Natural killer cell treated with Interleukin-12 subunit alpha and Interleukin-12 subunit beta and Interleukin-15 and Interleukin-18, amount 100 ng/mL, for 72 hours (primary cell): Measurements from ENCODE around the gene PRAMEF9. TPM values are rescaled to one million over a fixed set of nuclear protein-coding genes. Genes with fewer than 3 reads are reported as not detected.
A peak's percentile ranks its signal among the peaks of the same experiment; 100 is the strongest.
"Not testable (repeated sequence)": the region's sequence is repeated elsewhere in the genome, so short reads cannot be mapped to it uniquely, and the experiment has no call there.

Experiments
- ATAC-seq, 2 donors: fragments of 150-1000 bp; cut with Tn5 transposase in 1 of 2; sonication (Bioruptor Pico), chemical (Tn5 transposase) in 1 of 2; 2 replicates each; pipeline ENCODE4 v1.10.0; 2021
- DNase-seq: peaks from one replicate; pipeline ENCODE4 v3.0.0; 2022; ENCODE audit warnings: low spot score
- H3K27ac Mint-ChIP-seq, 2 donors: 1 replicate in 1 of 2; 2 replicates in 1 of 2; pipeline ENCODE4 v1.8.0; 2022; ENCODE audit warnings: mixed read lengths in 2 of 2, mild to moderate bottlenecking in 1 of 2, moderate library complexity in 1 of 2
- H3K27me3 Mint-ChIP-seq, 2 donors: 1 replicate in 1 of 2; 2 replicates in 1 of 2; pipeline ENCODE4 v1.8.0; 2022; ENCODE audit warnings: mixed read lengths in 2 of 2
- H3K36me3 Mint-ChIP-seq: one replicate; pipeline ENCODE4 v1.8.0; 2022; ENCODE audit warnings: mixed read lengths
- H3K4me1 Mint-ChIP-seq, 2 donors: 1 replicate in 1 of 2; 2 replicates in 1 of 2; pipeline ENCODE4 v1.8.0; 2022; ENCODE audit warnings: low read depth in 2 of 2, mixed read lengths in 2 of 2, mild to moderate bottlenecking in 1 of 2
- H3K4me3 Mint-ChIP-seq: one replicate; pipeline ENCODE4 v1.8.0; 2022; ENCODE audit warnings: mixed read lengths
- H3K9me3 Mint-ChIP-seq: 2 replicates; pipeline ENCODE4 v1.8.0; 2022; ENCODE audit warnings: mixed read lengths
- total RNA-seq, 2 donors: library from RNA; stranded (reverse); gene quantifications; one replicate each; pipeline ENCODE4 v1.2.3, GENCODE V29; 2022

PRAMEF9 gene
- total RNA-seq, result not detected

DNA sequence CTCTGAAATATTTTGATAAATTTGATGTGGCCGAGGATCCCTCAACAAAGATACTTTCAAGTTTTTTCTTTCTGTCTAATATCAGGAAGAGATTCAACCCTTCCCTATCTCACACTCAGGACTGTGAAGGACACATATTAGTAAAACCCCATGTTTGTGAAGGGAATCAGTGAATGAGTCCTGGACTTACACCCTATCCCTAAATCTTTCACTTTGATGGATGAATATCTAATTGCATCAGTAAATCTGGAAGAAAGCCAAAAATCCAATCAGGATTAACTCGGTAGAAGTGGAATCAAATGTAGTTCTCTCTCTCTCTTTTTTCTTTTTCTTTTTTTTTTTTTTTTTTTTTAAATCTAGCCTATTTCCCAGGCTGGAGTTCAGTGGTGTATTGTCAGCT is at the start of gene PRAMEF9:
PRAMEF9 (plus strand) TSS at position 301 of the 400 bp plus-strand sequence. CDS start 3,433 bp downstream, outside the sequence.
- not testable (repeated sequence) for H3K27ac Mint-ChIP-seq, H3K36me3 Mint-ChIP-seq, H3K9me3 Mint-ChIP-seq, H3K4me3 Mint-ChIP-seq, H3K27me3 Mint-ChIP-seq, DNase-seq, ATAC-seq, H3K4me1 Mint-ChIP-seq

DNA sequence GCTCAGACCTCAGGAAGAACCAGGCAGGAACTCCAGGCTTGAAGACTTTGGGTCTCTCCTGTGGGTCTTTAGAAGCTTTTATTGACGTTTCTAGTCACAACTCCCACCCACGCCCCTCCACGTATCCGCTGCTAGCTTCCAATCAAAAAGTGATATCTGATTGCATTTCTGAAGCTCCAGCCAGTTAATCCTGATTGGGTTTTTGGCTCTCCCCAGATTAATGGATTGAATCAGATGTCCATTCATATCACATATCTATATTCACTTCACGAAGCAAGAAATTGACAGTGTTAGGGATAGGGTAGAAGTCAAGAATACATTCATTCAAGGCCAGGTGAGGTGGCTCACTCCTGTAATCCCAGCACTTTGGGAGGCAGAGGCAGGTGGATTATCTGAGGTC is 15.7 kb upstream of the PRAMEF9 start, which contains the start of gene PRAMEF26:
PRAMEF26 (minus strand) TSS at position 101 of the 400 bp plus-strand sequence. CDS start 2,914 bp downstream, outside the sequence.
- H3K36me3 Mint-ChIP-seq, H3K4me1 Mint-ChIP-seq, H3K27ac Mint-ChIP-seq, H3K9me3 Mint-ChIP-seq, ATAC-seq, DNase-seq, H3K4me3 Mint-ChIP-seq, H3K27me3 Mint-ChIP-seq: not testable (repeated sequence)

DNA sequence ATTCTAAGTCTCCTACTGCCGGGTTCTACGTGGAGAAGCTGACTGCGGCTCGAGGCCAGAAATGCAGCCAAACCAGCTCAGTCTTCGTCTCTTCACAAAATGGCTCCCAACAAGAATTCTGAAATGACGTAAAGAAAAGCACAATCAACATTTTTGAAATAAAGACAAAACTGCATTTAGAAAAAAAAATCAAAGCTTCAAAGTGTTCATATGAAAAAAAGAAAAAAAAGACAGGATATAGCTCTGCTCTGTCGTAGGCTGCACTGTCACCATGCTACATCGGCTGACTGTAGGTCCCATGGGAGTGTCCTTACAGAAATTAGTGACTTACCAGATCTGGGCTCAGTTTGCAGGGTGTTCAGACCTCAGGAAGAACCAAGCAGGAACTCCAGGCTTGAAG is 6.1 kb upstream of the PRAMEF9 start, which contains the start of gene HNRNPCL4:
HNRNPCL4 (minus strand) TSS at position 101 of the 400 bp plus-strand sequence. CDS start 164 bp downstream, outside the sequence.
- not testable (repeated sequence) for H3K9me3 Mint-ChIP-seq, H3K36me3 Mint-ChIP-seq, H3K4me1 Mint-ChIP-seq, ATAC-seq, H3K4me3 Mint-ChIP-seq, DNase-seq, H3K27ac Mint-ChIP-seq, H3K27me3 Mint-ChIP-seq

DNA sequence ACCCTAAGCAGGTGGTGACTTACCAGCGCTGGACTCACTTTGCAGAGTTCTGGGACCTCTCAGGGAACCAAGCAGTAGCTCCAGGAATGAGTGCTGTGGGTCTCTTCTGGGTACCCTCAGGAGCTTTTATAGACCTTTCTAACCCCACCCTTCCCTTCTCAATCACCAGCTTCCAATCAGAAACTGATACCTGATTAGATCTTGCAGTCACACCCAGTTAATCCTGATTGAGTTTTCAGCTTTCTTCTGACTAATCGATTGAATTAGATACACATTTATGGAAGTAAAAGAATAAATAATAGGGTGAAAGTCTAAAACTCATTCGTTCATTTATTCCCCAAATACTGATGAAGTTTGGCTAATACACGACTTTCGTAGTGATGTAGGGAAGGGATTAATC is 29.7 kb downstream of the PRAMEF9 start, which contains the start of gene PRAMEF13:
PRAMEF13 (minus strand) TSS at position 101 of the 400 bp plus-strand sequence. CDS start 1,820 bp downstream, outside the sequence.
- not testable (repeated sequence) for H3K27me3 Mint-ChIP-seq, H3K4me1 Mint-ChIP-seq, DNase-seq

DNA sequence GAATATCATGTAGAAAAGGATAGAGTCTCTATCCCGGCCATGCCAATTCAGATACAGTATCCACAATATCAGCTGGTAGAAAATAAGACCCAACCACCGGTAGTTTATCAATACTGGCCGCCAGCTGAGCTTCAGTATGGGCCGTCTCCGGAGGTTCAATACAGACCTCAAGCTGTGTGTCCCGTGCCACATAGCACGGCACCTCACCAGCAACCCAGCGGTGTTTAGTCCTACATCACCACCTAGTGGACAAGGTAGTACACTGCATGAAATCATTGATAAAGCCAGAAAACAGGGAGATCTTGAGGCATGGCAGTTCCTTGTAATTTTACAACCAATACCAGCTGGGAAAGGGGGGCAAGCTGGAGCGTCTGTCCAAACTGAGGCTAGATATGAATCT is 37.1 kb downstream of the PRAMEF9 start:
- H3K27me3 Mint-ChIP-seq, H3K9me3 Mint-ChIP-seq, H3K4me1 Mint-ChIP-seq, H3K27ac Mint-ChIP-seq, H3K4me3 Mint-ChIP-seq, DNase-seq, H3K36me3 Mint-ChIP-seq, ATAC-seq: not testable (repeated sequence)

More for the DNA sequence above, 29.7 kb downstream of the PRAMEF9 start, which contains the start of gene PRAMEF13:
- H3K27ac Mint-ChIP-seq, H3K36me3 Mint-ChIP-seq, H3K9me3 Mint-ChIP-seq, ATAC-seq, H3K4me3 Mint-ChIP-seq: not testable (repeated sequence)

DNA sequence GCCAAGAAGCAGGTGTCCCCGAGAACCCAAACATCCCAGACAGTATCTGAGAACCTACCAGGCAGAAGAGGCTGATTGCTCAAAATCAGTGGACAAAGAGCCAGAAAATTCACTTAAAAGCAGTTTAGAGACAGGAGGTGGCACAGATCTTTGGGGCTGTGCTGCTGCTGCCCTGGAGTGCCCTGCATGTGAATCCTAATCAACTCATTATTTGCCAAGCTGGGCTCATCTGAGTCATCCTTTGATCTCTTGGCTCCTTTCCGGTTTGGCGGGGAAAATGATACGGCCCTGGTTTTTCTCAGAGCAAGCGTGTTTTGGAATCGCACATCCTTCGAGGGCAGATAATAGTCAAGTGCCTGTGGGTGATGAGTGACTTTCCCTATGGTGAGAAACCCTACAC is 45.0 kb downstream of the PRAMEF9 start:
- DNase-seq, H3K36me3 Mint-ChIP-seq, H3K4me3 Mint-ChIP-seq, H3K4me1 Mint-ChIP-seq, ATAC-seq, H3K27ac Mint-ChIP-seq, H3K9me3 Mint-ChIP-seq, H3K27me3 Mint-ChIP-seq: not testable (repeated sequence)

DNA sequence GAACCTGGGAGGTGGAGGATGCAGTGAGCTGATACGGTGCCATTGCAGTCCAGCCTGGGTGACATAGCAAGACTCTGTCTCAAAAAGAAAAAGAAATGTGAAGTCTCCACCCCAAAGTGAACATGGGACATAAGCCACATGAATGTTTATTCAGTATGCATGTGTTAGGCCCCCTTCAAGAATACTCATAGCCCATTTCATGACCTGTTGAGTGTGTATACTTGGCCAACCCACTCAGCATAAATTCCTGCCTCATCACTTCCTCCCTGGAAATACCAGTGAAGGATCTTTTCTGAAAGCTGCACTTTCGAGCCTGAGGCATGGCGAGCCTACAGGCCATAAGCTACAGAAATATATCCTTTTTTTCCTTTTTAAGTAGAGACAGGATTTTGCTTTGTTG is 47.6 kb downstream of the PRAMEF9 start:
- not testable (repeated sequence) for H3K36me3 Mint-ChIP-seq, H3K27ac Mint-ChIP-seq, H3K4me1 Mint-ChIP-seq, H3K27me3 Mint-ChIP-seq, ATAC-seq, H3K9me3 Mint-ChIP-seq, DNase-seq, H3K4me3 Mint-ChIP-seq

DNA sequence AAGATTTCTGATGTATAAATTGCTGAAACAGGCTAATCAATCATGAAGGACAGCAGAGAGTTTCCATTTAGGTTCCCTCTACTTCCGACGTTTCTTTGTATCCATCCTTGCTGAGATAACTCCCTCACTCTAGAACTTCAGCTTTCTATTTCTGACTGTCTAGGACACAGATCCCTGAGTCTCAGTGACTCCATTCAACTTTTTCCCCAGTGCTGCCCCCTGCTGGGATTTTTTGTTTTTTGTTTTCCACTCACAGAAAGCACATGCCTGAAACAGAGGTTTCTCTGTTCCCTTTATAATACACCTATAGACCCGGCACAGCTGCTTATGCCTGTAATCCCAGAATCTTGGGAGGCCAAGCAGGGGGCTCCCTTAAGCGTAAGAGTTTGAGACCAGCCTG is 51.1 kb downstream of the PRAMEF9 start:
- not testable (repeated sequence) for H3K27me3 Mint-ChIP-seq, H3K36me3 Mint-ChIP-seq, H3K4me3 Mint-ChIP-seq, H3K9me3 Mint-ChIP-seq, H3K4me1 Mint-ChIP-seq, H3K27ac Mint-ChIP-seq, DNase-seq, ATAC-seq

DNA sequence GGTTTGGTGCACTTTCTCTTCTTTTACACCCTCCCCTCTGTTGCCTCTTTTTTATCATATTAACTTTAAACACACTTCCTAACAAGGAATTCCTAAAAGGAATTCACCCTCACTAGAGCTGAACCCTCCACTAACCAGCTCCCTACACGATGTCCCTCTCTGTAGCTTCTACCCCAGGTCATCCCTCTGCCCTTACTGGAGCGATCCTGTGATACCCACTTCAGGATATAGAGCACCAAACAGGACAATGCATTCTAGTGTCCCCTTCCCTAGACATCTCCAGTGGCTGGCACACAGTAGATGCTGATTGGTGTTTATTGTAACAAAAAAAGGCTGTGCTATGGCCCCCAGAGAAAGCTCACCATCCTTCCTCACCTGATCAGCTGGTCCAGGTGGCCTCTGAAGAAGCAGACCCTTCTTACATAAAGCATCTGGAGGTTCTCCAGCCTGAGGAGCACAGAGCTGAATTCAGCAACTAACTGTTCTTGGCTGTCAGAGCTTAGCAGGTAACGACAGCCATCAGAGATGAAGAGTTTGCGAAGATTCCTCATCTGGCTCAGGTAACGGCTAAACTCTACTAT is 52.9 kb downstream of the PRAMEF9 start:
- H3K27me3 Mint-ChIP-seq, result peaks cover 0 to 2% of the 10 kb centered on the region in 2 donors
- no peaks in the 10 kb centered on the region for H3K9me3 Mint-ChIP-seq
- ATAC-seq (peak in 1 of 2 donors; percentile 62), DNase-seq (peak; percentile 58)
- H3K27ac Mint-ChIP-seq, result no peak overlapping the region
- H3K4me1 Mint-ChIP-seq, result no peaks in the 10 kb centered on the region
- H3K4me3 Mint-ChIP-seq, result no peak overlapping the region
- H3K36me3 Mint-ChIP-seq, result no peaks in the 10 kb centered on the region

DNA sequence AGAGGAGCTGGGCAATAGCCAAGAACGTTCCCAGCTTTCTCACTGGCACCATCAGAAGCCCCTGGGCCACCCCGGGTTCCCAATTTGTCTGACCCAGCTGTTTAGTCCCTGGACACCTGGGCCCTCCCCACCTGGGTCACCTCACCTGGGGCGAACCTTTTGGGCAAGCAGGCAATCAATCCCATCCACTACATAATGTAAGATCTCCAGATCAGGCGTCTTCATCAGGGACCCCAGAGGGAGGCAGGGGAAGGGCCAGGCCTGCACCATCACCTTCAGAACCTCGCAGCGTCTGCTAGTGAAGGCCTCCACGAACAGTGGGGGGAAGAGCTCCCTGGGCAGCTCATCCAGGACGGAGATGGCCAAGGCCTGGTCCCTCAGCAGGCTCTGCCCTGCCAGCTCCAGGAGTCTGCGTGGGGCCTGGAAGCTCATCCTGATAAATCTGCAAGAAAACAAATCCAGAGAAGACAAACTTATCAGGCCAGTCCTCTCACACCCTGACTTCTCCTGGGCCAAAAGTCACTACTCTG is 54.1 kb downstream of the PRAMEF9 start, which contains the start of gene PRAMEF18:
PRAMEF18 (minus strand) TSS at position 480 of the 530 bp plus-strand sequence; CDS start at position 432, 48 bp downstream.
- not testable (repeated sequence) for H3K4me3 Mint-ChIP-seq, H3K27me3 Mint-ChIP-seq
- ATAC-seq, result peak in 1 of 2 donors; percentile 48

DNA sequence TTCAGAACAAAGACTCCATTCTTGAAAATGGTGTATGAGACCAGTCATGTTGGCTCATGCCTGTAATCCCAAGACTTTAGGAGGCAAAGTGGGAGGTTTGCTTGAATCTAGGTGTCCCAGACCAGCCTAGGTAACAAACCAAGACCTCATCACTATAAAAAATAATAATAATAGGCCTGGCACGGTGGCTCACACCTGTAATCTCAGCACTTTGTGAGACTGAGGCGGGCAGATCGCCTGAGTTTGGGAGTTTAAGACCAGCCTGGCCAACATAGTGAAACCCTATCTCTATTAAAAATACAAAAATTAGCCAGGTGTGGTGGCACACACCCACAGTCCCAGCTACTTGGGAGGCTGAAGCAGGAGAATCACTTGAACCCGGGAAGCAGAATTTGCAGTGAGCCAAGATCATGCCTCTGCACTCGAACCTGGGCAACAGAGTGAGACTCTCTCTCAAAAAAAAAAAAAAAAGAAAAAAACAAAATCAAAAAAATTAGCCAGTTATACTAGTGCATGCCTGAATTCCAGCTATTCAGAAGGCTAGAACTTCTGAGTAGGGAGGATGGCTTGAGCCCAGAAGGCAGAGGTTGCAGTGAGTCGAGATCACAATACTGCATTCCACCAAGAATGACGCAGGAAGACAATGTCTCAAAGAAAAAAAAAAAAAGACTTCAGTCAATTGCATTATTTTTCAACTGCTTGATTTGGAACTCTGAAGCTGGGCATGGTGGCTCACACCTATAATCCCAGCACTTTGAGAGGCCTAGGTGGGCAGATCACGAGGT is 55.8 kb downstream of the PRAMEF9 start:
- not testable (repeated sequence) for H3K27me3 Mint-ChIP-seq, H3K4me3 Mint-ChIP-seq, H3K4me1 Mint-ChIP-seq, H3K36me3 Mint-ChIP-seq, ATAC-seq, H3K27ac Mint-ChIP-seq, H3K9me3 Mint-ChIP-seq
- peak; percentile 50 for DNase-seq

More for the DNA sequence above, 54.1 kb downstream of the PRAMEF9 start, which contains the start of gene PRAMEF18:
- peak; percentile 49 for DNase-seq
- H3K4me1 Mint-ChIP-seq, H3K36me3 Mint-ChIP-seq, H3K9me3 Mint-ChIP-seq, H3K27ac Mint-ChIP-seq: not testable (repeated sequence)

DNA sequence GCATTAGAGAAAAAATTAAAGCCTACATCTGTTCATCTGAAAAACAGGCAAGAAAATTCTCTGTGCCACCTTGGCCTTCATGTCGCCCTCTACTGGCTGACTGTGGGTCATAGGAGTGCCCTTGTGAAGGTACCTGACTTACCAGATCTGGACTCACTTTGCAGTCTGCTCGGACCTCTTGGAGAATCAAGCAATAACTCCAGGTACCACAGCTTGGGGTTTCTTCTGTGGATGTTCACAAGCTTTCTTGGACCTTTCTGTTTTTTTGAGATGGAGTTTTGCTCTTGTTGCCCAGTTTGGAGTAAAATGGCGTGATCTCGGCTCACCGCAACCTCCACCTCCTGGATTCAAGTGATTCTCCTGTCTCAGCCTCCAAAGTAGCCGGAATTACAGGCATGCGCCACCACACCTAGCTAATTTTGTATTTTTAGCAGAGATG is 56.7 kb downstream of the PRAMEF9 start:
- H3K27ac Mint-ChIP-seq, result no peak overlapping the region

More for the DNA sequence above, 56.7 kb downstream of the PRAMEF9 start:
- no peaks in the 10 kb centered on the region for H3K36me3 Mint-ChIP-seq
- H3K4me1 Mint-ChIP-seq, result no peaks in the 10 kb centered on the region
- H3K4me3 Mint-ChIP-seq, result no peak overlapping the region
- peak; percentile 70 for DNase-seq
- H3K9me3 Mint-ChIP-seq, result no peaks in the 10 kb centered on the region
- ATAC-seq, result no peak
- H3K27me3 Mint-ChIP-seq, result peaks cover 0 to 5% of the 10 kb centered on the region in 2 donors
